CD1c-positive myeloid dendritic cell (primary cell): Measurements from ENCODE around the gene PLEKHM2.

ENCODE experiments used
- DNase-seq: peaks from one replicate; pipeline ENCODE4 v3.0.0-alpha.2; 2016; ENCODE audit errors: extremely low spot score

The PLEKHM2 gene

GRCh38 chr1:15738416-15739113, 54.4 kb downstream of the PLEKHM2 start:
- DNase-seq, result no peak

- no peak for DNase-seq
These were observed 55.1 kb downstream of the PLEKHM2 start for GRCh38 chr1:15739259-15739658.

- no peak for DNase-seq
These were observed 55.6 kb downstream of the PLEKHM2 start for GRCh38 chr1:15739745-15740144.

DNA sequence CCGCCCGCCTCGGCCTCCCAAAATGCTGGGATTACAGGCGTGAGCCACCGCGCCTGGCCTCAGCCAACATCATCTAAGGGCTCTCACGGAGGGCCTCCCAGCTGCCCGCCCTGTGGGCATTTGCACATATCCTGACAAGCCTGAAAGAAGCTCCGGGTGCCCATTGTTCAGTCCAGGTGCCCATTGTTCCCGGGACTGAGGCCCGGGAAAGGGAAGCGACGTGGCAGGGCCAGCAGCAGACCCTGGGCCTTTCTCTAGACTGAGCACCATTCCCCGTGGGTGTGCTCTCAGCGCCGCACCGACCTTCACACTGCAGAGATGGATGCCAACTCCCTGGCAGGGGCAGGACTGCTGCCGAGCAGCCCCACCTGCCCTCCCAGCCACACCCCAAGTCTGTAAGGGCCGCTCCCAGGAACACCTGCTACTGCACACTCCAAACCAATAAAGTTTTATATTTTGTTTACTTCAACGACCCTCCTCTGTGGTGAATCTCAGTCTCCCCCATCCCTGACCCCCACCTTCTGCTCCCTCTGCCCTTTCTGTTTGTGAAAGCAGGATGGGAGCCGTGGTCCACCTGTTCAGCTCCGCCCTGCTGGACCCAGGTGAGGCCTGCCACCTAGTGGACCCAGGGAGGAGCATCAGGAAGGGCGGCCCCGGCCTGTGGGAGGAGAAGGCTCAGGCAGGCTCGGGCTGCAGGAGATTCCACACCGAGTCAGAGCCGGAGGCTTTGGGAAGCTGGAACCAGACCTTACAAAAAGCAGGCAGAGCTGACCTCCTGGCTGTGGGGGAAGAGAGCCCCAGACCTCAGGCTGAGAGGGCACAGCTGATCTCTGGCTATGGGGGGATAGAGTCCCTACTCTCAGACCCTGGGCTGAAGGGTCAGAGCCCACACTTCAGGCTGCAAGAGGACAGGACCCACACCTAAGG, 57.1 kb downstream of the PLEKHM2 start:
- DNase-seq, result peak; percentile 53

DNA sequence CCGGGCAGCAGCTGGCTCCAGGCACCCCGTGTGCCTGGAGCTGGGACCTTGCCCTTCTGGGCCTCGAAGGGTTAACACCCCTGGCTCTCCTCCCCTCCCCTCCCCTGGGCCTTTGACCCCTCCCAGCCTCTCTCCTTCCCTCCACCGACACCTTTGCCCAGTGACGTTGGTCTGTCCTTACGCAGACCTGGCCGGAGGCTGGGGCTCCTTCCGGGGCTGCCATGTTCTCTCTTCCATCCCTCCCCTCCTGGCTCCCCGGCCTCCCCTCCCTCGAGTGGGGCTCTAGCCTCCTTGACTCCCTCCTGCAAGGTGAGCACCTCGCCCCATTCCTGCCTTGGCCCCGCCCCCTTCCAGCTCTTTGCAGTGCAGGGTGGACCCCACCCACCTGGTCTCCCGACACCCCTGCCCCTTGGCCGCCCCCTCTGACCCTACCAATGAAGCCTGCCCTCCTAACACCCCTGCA, 58.2 kb downstream of the PLEKHM2 start, which contains the start of gene TMEM82:
TMEM82 (plus strand) TSS at position 161 of the 463 bp plus-strand sequence; CDS start at position 222, 61 bp downstream.
- DNase-seq, result no peak

DNA sequence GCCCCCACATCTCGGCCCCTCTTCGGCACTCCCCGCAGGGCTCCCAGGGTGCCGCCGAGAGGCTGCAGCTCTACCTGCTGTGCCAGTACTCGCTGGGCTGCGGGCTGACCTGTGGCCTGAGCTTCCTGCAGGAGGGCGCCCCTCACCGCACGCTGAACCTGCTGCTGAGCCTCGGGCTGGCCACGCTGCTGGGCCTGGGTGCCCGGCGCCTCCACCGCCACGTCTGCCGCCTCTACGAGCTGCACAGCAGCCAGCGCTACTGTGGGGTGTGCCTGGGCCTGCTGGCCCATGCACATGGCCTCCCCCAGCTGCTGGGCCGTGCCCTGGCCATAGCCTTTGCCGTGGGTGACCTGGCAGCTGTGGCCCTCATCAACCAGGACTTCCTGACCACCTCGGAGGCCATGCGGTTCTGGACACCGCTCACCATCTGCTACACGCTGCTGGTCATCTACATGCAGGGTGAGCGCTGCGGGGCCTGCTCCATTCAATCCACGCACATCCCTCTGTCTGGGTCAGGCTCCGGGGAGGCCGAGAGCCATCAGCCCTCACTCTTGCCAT, 60.1 kb downstream of the PLEKHM2 start:
- DNase-seq, result no peak

GRCh38 chr1:15747378-15747777, 63.3 kb downstream of the PLEKHM2 start:
- DNase-seq, result no peak

GRCh38 chr1:15748264-15748663, 64.1 kb downstream of the PLEKHM2 start:
- no peak for DNase-seq

- DNase-seq, result no peak
These were observed 64.7 kb downstream of the PLEKHM2 start for GRCh38 chr1:15748690-15749398.

- DNase-seq, result no peak
These were observed 65.5 kb downstream of the PLEKHM2 start for GRCh38 chr1:15749399-15750291.

DNA sequence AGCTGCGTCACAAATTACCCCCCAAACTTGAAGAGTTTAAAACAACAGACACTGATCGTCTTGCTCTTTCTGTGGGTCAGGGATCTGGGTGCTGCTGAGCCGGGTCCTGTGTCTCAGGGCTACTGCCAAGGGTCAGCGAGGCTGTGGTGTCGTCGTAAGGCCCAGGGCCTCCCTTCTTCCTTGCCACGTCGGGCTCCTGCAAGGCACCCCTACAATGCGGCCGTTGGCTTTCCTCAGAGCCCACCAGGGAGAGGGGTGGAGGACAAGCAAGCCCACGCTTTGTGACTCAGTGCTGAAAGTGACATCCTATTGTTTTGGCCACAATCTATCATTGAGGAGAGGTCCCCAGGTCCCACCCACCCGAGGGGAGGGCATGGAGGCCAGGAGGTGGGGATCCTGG, 66.8 kb downstream of the PLEKHM2 start:
- DNase-seq, result no peak

DNA sequence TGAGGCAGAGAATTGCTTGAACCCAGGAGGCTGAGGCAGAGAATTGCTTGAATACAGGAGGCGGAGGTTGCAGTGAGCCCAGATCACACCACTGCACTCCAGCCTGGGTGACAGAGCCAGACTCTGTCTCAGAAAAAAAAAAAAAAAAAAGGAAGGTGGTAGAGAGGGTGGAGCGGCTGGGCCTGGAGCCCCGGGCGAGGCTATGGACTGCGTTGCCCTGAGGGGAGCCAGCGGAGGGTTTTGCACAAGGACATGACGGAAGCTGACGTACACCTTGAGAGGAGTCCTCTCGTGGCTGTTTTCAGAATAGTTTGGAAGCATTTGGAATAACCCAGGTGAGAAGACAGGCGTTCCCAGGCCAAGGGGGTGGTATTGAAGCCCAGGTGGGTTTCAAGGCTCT, 67.6 kb downstream of the PLEKHM2 start:
- no peak for DNase-seq

DNA sequence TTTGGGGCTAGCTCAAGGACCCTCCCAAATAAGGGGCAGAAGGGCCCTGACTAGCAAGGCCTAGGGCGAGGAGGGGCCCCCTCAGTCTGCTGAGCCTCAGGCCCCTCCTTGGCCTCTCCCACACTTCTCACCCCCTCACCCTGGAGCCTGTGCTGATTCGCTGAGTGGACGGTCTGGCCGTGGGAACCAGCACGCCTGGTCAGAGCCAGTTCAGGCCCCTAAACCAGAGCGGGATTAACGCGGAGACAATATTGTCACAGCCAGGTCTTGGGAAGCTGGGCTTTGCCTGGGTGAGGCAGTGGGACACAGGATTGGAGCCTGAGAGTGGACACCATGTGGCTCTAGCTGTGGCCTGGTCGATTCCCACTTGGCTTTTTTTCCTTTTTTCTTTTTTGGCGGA, 69.7 kb downstream of the PLEKHM2 start:
- no peak for DNase-seq

GRCh38 chr1:15755021-15755645, 71.0 kb downstream of the PLEKHM2 start:
- no peak for DNase-seq

DNA sequence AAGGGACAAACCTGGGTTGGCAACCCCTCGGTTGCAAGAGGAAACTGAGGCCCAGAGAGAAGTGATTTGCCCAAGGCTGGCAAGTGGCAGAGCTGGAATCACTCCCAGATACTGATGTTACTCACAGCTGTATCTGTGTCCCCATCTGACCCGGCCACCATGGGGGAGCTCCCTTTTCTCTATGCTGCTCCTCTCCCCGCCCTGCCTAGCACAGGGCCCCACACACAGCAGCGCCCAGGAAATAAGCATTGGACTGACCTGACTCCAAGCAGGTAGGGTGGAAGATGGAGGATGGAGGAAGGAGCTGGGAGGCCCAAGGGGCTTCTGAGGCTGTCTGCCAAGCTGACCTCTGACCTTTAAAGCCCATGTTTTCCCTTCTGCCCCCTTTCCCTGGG, 71.5 kb downstream of the PLEKHM2 start:
- no peak for DNase-seq

DNA sequence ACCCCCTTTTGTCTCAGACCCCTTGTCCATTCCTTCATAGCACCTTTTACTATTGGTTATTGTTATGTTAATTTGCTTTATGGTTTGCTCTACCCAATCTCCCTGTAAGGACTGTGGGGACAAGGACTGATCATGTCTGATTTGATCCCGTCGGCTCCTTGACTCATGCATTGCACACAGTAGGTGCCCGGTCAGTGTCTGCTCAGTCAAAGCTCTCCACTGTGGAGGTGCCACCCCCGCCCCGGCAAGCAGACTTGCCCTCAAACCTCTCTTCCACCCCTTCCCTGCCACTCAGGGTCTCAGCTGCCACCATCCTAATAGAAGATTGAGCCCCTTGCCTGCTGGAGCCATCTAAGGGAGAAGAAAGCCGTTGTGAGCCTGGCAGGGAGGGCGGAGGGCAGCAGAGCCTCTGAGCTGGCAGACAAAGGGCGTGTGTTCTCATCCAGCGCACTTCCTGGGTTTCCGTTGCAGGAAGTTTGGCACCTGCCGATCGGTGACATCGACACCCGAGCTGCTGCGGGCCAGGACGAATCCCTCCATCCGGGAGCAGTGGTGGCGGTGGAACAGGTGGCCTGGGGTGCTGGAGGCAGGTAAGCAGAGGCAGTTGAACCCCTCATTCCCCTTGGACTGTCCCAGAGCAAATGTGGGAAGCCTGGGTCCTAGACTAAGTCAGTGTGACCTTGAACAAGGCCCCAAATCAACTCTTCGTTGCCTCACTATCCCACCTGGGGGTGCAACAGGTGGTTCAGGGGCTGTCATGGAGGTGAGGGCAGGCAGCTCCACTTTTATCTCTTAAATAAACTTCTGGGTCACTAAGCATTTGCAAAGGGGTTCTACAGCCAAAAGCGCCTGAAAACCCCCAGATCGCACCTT, 72.3 kb downstream of the PLEKHM2 start:
- peak; percentile 3 for DNase-seq

DNA sequence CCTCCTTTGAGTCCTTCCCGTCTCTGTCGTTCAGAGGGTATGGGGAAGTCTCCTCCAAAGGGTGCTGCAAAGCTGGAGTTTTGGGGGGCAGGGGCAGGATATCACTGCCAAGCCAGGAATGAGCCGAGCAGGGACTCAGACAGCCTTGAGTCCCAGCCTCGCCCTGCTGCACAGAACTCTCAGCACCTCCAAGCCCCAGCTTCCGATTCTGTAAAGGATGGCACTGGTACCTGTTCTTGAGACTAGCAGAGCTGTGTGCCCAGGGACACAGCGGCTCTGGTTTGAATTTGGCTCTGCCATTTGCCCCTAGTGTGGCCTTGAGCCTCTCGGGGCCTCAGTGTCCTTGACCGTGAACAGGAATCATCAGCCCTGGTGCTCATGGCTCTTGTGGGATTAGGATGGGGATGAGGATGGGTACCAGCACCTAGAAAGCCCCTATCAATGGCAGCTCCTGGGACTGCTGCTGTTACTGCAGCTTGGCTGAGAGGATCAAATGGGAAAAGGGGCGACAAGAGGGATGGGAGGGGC, 73.0 kb downstream of the PLEKHM2 start:
- DNase-seq, result no peak

DNA sequence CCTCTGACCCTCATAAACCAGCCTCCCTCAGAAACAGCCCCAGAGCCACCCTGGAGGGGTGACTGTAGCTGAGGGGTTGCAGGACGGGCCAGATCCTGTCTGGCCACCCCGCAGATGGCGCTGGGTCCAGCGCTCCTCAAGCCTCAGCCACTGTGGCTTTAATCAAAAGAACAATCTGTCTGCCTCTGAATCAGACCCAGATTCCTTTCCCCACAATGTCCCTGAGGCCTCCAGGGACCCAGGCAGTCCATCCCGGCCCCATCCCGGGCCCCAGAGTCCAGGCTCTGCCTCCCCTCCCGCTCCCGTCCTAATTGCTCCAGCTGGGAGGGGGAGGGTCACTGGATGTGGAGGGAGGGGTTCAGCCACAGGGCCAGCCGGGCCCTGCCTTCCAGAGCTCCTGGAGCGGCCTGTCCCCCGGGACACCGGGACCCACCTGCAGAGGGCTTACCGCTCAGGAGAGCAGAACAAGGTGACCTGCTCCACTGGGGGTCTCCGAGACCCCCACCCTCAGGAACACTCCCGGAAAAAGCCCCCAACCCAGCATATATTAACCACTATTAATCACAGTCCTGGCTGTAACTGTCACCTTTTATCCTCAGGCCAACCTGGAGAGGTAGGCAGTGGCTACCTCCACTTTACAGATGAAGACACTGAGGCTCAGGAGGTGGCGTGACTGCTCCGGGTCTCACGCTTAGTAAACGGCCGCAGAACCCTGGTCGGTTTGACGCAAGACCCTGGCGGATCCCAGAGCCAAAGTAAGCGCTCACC, 73.6 kb downstream of the PLEKHM2 start:
- no peak for DNase-seq
